ENCODE data around the gene RPS8.

- no peak for TF ChIP-seq POLR2AphosphoS5 (IDR thresholded peaks at IDR 0.05; ENCODE audit: low read depth, low read length)
- no peak for TF ChIP-seq TAF1 (IDR thresholded peaks at IDR 0.05; ENCODE audit: borderline replicate concordance, low read depth, low read length)
- TF ChIP-seq POLR2A (IDR thresholded peaks at IDR 0.05; ENCODE audit: low read depth, low read length), result no peak
Observed at GRCh38 chr1:44826375-44827196, 51.2 kb downstream of the RPS8 start.
